Measurements from ENCODE around the gene TUBG2. TPM values are rescaled to one million over a fixed set of nuclear protein-coding genes. Genes with fewer than 3 reads are reported as not detected.
"Not testable (repeated sequence)": the region's sequence is repeated elsewhere in the genome, so short reads cannot be mapped to it uniquely, and the experiment has no call there.

The TUBG2 gene
- total RNA-seq, 2 donors from 2014 or later = 14.4 to 15.8 TPM

GRCh38 chr17:42647778-42648177 is 11.3 kb upstream of the TUBG2 start:
- intact Hi-C loops (cut with DNase I) = no loop called here
- DNase-seq (no peak), ATAC-seq (no peak)

- ATAC-seq (no peak), DNase-seq (no peak)
- intact Hi-C loops (cut with DNase I) = loop anchor here in 1 of 2 donors (5.0 kb wide), 1 partner anchor 34 kb away; no protein-coding TSS in a partner anchor
Observed at GRCh38 chr17:42651392-42651791, 7.7 kb upstream of the TUBG2 start.

GRCh38 chr17:42653179-42654124 is 5.6 kb upstream of the TUBG2 start:
- intact Hi-C loops (cut with DNase I) = loop anchor here in 1 of 2 donors (5.0 kb wide), 1 partner anchor 36 kb away; no protein-coding TSS in a partner anchor
- ATAC-seq (peak; percentile 90 to 91), DNase-seq (peak; percentile 73)

- intact Hi-C loops (cut with DNase I) = no loop called here
Observed at GRCh38 chr17:42655528-42655927, 3.6 kb upstream of the TUBG2 start.

DNA sequence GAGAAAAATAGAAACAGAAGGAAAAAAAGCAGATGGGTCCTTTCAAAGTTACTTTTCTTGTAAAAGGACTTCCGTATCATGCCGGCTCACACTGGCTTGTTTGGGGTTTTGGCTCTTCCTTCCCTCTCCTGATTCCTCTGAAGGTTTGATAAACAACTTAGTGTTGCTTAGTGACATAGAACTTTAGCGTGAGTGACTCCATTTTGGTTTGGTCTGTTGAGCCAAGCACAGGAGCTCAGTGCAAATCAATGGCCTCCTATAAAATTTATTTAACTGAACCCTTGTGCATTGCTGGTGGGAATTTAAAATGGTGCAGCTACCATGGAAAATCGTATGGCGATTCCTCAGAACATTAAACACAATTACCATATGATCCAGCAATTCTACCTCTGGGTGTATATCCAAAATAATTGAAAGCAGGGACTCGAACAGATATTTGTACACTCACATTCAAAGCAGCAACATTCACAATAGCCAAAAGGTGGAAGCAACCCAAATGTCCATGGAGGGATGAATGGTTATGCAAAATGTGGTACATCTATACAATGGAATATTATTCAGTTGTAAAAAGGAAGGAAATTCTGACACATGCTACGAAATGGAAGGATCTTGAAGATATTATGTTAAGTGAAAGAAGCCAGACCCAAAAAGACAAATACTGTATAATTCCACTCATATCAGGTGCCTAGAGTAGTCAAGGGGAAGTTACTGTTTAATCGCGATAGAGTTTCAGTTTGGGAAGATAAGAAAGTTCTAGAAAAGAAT is 1.1 kb upstream of the TUBG2 start:
- intact Hi-C loops (cut with DNase I) = no loop called here
- ATAC-seq = no peak
- DNase-seq = no peak

More at GRCh38 chr17:42655528-42655927, 3.6 kb upstream of the TUBG2 start:
- ATAC-seq = no peak
- no peak for DNase-seq

- intact Hi-C loops (cut with DNase I); DNase-seq: not testable (repeated sequence)
- ATAC-seq = peak; percentile 35 to 44
Observed at GRCh38 chr17:42659932-42660274, 819 bp downstream of the TUBG2 start.

DNA sequence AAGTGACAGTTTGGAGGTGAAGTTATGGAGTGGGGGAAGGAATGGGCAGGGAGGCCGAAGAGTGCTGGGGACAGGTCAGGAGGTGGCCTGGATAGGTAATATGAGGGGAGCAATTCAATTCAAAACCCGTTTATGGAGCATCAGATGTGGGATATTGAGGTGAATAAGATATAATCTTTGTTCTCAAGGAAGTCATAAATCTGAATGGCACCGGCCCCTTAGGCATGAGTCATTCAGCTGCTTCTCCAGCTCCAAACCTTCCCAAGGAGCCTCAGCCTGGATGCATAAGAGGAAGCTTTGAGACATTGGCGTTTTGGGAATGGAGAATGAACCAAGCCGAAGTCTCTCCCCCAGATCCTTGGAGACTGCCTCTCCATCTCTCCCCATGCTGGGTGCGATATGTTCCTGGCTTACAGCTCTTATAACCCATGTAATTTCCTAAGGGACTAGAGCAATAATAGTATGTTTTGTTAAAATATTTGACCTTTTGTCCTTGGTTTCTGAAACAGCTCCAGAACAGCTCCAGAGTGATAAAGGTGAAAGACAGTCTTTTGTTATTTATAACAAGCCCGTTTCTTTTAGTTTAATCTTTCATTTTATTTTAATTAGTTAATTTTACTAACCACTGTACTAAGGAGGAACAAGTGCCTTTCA is 1.7 kb downstream of the TUBG2 start:
- intact Hi-C loops (cut with DNase I) = no loop called here
- DNase-seq (no peak), ATAC-seq (no peak)

DNA sequence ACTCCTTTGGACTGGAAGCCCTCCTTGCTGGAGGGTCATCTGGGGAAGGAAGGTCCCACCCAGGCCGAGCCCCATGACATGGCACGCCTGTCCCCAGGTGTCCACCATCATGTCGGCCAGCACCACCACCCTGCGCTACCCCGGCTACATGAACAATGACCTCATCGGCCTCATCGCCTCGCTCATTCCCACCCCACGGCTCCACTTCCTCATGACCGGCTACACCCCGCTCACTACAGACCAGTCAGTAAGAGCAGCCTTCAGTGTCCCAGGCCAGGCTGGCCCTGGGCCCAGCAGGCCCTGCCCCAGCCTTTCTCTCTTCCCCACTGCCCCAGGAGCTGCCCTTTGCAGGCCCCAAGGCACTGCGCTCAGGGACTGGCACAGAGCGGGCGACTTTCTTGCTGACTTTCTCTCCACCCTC is 6.5 kb downstream of the TUBG2 start:
- intact Hi-C loops (cut with DNase I) = no loop called here
- no peak for DNase-seq
- ATAC-seq = peak in 1 of 2 donors; percentile 13

- DNase-seq; intact Hi-C loops (cut with DNase I); ATAC-seq: not testable (repeated sequence)
Observed at GRCh38 chr17:42666126-42666525, 7.0 kb downstream of the TUBG2 start.

GRCh38 chr17:42667088-42667951 is 8.2 kb downstream of the TUBG2 start:
- DNase-seq = peak; percentile 47
- intact Hi-C loops (cut with DNase I) = no loop called here
- peak; percentile 39 to 89 for ATAC-seq

GRCh38 chr17:42669705-42669976 is 10.6 kb downstream of the TUBG2 start:
- DNase-seq = no peak
- ATAC-seq = no peak
- intact Hi-C loops (cut with DNase I) = no loop called here

DNA sequence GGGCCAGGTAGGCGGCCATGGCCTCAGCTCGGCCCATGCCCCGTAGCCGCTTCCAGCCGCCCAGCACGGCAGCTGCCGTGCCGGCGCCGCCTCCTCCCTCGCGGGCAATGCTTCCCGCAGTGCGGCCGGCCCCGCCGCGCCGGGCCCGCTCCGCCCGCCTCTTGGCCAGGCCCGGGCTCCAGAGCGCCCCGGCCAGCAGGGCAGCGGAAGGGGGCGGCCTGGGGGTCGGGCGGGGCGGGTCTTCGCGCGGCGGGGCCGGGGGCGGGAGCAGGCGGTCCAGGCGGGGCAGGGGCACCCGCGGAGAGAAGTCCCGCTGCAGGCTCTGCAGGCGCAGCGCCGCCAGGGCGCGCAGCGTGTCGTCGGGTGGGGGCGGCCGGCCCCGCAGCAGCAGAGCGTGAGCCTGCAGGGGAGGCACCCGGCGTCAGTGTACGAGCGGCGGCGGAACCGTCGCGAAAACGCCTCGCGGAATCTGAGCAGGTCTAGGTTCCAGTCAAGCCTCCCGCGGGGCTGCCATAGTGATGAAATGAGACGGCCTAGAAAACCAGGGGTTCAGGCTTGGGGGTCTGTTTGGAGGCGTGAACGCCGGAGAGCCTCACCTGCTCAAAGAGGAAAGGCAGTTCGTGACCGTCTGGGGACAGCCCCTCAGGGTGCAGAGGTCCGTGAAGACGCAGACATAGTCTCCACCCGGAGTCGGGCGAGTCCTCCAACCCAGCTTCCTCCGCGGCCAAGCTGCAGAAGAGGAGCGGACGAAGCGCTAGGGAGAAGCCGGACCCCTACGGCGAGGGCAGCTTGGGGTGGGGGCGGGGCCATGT is 11.1 kb downstream of the TUBG2 start:
- intact Hi-C loops (cut with DNase I) = loop anchor here in 1 of 2 donors (10.0 kb wide), 1 partner anchor 95 kb away; the partner anchor contains the start of gene PSMC3IP
- ATAC-seq (no peak), DNase-seq (no peak)

- ATAC-seq (no peak), DNase-seq (no peak)
- intact Hi-C loops (cut with DNase I) = loop anchor here in 1 of 2 donors (10.0 kb wide), 1 partner anchor 96 kb away; the partner anchor contains the start of gene PSMC3IP
Observed at GRCh38 chr17:42670789-42671657, 11.9 kb downstream of the TUBG2 start.

- ATAC-seq (no peak), DNase-seq (no peak)
- intact Hi-C loops (cut with DNase I) = loop anchor here in 1 of 2 donors (10.0 kb wide), 1 partner anchor 97 kb away; the partner anchor contains the start of gene PSMC3IP
Observed at GRCh38 chr17:42672038-42672437, 13.0 kb downstream of the TUBG2 start.

DNA sequence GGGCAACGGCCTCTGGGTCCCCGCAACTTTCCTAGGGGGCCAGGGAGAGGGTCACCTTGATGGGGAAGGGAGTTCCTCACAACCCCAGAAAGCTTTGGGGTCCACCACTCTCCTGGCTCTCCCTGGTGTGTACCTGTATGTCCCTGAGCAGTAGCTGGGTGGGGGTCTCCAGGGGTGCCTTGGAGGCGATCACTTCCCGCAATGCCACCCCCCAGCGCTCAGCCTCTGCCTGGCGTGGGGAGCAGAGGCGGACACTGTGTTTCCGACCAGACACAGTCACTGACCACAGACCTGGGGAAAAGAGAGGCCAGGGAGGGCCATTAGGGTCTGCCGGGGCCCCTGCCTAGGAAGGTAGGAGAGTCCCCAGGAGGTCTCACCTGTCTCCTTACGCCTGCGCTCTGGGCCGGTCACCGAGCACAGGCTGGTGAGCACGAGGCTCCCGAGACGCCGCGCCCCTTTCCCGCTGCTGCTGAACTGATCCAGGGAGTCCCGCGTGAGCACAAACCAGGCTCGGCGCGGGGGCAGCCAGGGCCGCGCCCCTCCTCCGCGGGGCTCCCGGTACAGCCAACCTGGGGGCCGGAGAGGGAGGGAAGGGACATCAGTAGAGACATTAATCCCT is 14.3 kb downstream of the TUBG2 start:
- DNase-seq (no peak), ATAC-seq (no peak)
- intact Hi-C loops (cut with DNase I) = loop anchor here in 1 of 2 donors (10.0 kb wide), 1 partner anchor 99 kb away; the partner anchor contains the start of gene PSMC3IP

Measured in left cardiac atrium (tissue), 4 donors.